ENCODE measurements around the gene TRAF3IP1.
A peak's percentile ranks its signal among the peaks of the same experiment; 100 is the strongest.

Gene TRAF3IP1

GRCh38 chr2:238287737-238288649 is 32.3 kb upstream of the TRAF3IP1 start, which contains the start of gene PER2:
Gene PER2, minus strand, starts transcription at chr2:238288610. Its CDS starts 10,674 bp downstream, at chr2:238277936.
- DNase-seq: peak; percentile 81

- peak; percentile 99 for DNase-seq
These were observed 31.4 kb upstream of the TRAF3IP1 start for GRCh38 chr2:238288650-238289573.

- DNase-seq: no peak
These were observed 30.7 kb upstream of the TRAF3IP1 start for GRCh38 chr2:238289574-238289973.

GRCh38 chr2:238290091-238290509 is 30.2 kb upstream of the TRAF3IP1 start:
- DNase-seq: no peak

GRCh38 chr2:238290715-238291549 is 29.4 kb upstream of the TRAF3IP1 start:
- DNase-seq: no peak

GRCh38 chr2:238291550-238292281 is 28.6 kb upstream of the TRAF3IP1 start:
- no peak for DNase-seq

- no peak for DNase-seq
These were observed 26.3 kb upstream of the TRAF3IP1 start for GRCh38 chr2:238294046-238294392.

- DNase-seq: no peak
These were observed 25.8 kb upstream of the TRAF3IP1 start for GRCh38 chr2:238294393-238295143.

- DNase-seq: no peak
These were observed 24.9 kb upstream of the TRAF3IP1 start for GRCh38 chr2:238295144-238296112.

- DNase-seq: no peak
These were observed 23.5 kb upstream of the TRAF3IP1 start for GRCh38 chr2:238296638-238297457.

- DNase-seq: no peak
These were observed 20.5 kb upstream of the TRAF3IP1 start for GRCh38 chr2:238299803-238300202.

- DNase-seq: no peak
These were observed 18.2 kb upstream of the TRAF3IP1 start for GRCh38 chr2:238302087-238302486.

GRCh38 chr2:238302751-238303150 is 17.6 kb upstream of the TRAF3IP1 start:
- DNase-seq: no peak

GRCh38 chr2:238304116-238304515 is 16.2 kb upstream of the TRAF3IP1 start:
- DNase-seq: no peak

GRCh38 chr2:238305092-238305862 is 15.0 kb upstream of the TRAF3IP1 start:
- DNase-seq: no peak

GRCh38 chr2:238305965-238306671 is 14.2 kb upstream of the TRAF3IP1 start:
- no peak for DNase-seq

GRCh38 chr2:238306672-238306998 is 13.7 kb upstream of the TRAF3IP1 start:
- DNase-seq: no peak

GRCh38 chr2:238308177-238308576 is 12.1 kb upstream of the TRAF3IP1 start:
- DNase-seq: no peak
